Liver (tissue), 9 donors: Measurements from ENCODE around the gene COX8A. TPM values are rescaled to one million over a fixed set of nuclear protein-coding genes. Genes with fewer than 3 reads are reported as not detected.

Experiments used
- DNase-seq: peaks from one replicate; pipeline ENCODE4 v3.0.0-alpha.2; 2017; ENCODE audit warnings: low spot score
- H3K27ac ChIP-seq, 2 donors: one replicate each; pipeline ENCODE4 v1.7.0; 2013; ENCODE audit warnings: inconsistent platforms in 2 of 2, low read length in 2 of 2, control low read depth in 1 of 2, low read depth in 1 of 2, mild to moderate bottlenecking in 1 of 2
- H3K27me3 ChIP-seq, 4 donors: one replicate each; pipeline versions ENCODE4 v1.6.1 to v1.7.0; 2013; ENCODE audit warnings: low read length in 3 of 4, inconsistent platforms in 1 of 4, mild to moderate bottlenecking in 1 of 4, moderate library complexity in 1 of 4; ENCODE audit not compliant: control insufficient read depth in 4 of 4, insufficient read depth in 4 of 4
- H3K36me3 ChIP-seq, 4 donors: one replicate each; pipeline versions ENCODE4 v1.6.1 to v1.7.0; 2013; ENCODE audit warnings: low read length in 3 of 4, mild to moderate bottlenecking in 3 of 4, low read depth in 1 of 4, moderate library complexity in 1 of 4; ENCODE audit not compliant: control insufficient read depth in 4 of 4, insufficient read depth in 3 of 4
- H3K4me1 ChIP-seq, 4 donors: one replicate each; pipeline versions ENCODE4 v1.6.1 to v1.7.0; 2013; ENCODE audit warnings: low read length in 3 of 4, mild to moderate bottlenecking in 3 of 4, moderate library complexity in 1 of 4; ENCODE audit not compliant: control insufficient read depth in 4 of 4, insufficient read depth in 4 of 4
- H3K4me3 ChIP-seq, 3 donors: one replicate each; pipeline versions ENCODE4 v1.6.1 to v1.7.0; 2013; ENCODE audit warnings: low read length in 3 of 3, control low read depth in 1 of 3, low read depth in 1 of 3, mild to moderate bottlenecking in 1 of 3
- H3K9ac ChIP-seq, 2 donors: one replicate each; pipeline ENCODE4 v1.7.0; 2013; ENCODE audit warnings: low read length in 2 of 2, mild to moderate bottlenecking in 2 of 2, moderate library complexity in 2 of 2, control low read depth in 1 of 2, low read depth in 1 of 2
- H3K9me3 ChIP-seq, 4 donors: one replicate each; pipeline versions ENCODE4 v1.6.1 to v1.7.0; 2013; ENCODE audit warnings: low read length in 3 of 4; ENCODE audit not compliant: control insufficient read depth in 4 of 4
- CTCF ChIP-seq: fragments of 150-350 bp; IDR thresholded peaks from 2 replicates; pipeline ENCODE4 v1.5.1; 2017; ENCODE audit warnings: improper control_type of control experiment, low read depth, low read length; ENCODE audit not compliant: missing input control
- EGR1 ChIP-seq, 2 donors: IDR thresholded peaks; 2 replicates each; pipeline ENCODE4 v1.6.1; 2016 to 2018; ENCODE audit warnings: antibody characterized with exemption in 2 of 2, low read depth in 2 of 2
- FOXA1 ChIP-seq: IDR thresholded peaks from 2 replicates; pipeline ENCODE4 v1.6.1; 2016; ENCODE audit warnings: antibody characterized with exemption
- FOXA2 ChIP-seq: IDR thresholded peaks from 2 replicates; pipeline ENCODE4 v1.6.1; 2016; ENCODE audit warnings: antibody characterized with exemption
- GABPA ChIP-seq, 2 donors: IDR thresholded peaks in 1 of 2; conservative IDR thresholded peaks in 1 of 2; 2 replicates each; pipeline ENCODE4 v1.6.1; 2016; ENCODE audit warnings: antibody characterized with exemption in 2 of 2, mild to moderate bottlenecking in 1 of 2, moderate library complexity in 1 of 2
- HNF4A ChIP-seq, 2 donors: conservative IDR thresholded peaks; 2 replicates each; pipeline ENCODE4 v1.6.1; 2016; ENCODE audit warnings: antibody characterized with exemption in 2 of 2, mild to moderate bottlenecking in 2 of 2
- HNF4G ChIP-seq: IDR thresholded peaks from 2 replicates; pipeline ENCODE4 v1.6.1; 2016; ENCODE audit warnings: antibody characterized with exemption
- JUND ChIP-seq, 2 donors: IDR thresholded peaks; 2 replicates each; pipeline ENCODE4 v1.6.1; 2016; ENCODE audit warnings: antibody characterized with exemption in 2 of 2
- MAX ChIP-seq: IDR thresholded peaks from 2 replicates; pipeline ENCODE4 v1.6.1; 2016; ENCODE audit warnings: antibody characterized with exemption
- NR2F2 ChIP-seq: IDR thresholded peaks from 2 replicates; pipeline ENCODE4 v1.6.1; 2016; ENCODE audit warnings: antibody characterized with exemption
- RAD21 ChIP-seq, 2 donors: IDR thresholded peaks; 2 replicates each; pipeline ENCODE4 v1.6.1; 2016; ENCODE audit warnings: antibody characterized with exemption in 2 of 2, mild to moderate bottlenecking in 2 of 2
- REST ChIP-seq: IDR thresholded peaks from 2 replicates; pipeline ENCODE4 v1.6.1; 2016; ENCODE audit warnings: antibody characterized with exemption, mild to moderate bottlenecking
- RXRA ChIP-seq, 2 donors: IDR thresholded peaks; 2 replicates each; pipeline ENCODE4 v1.6.1; 2017 to 2018; ENCODE audit warnings: antibody characterized with exemption in 2 of 2, mild to moderate bottlenecking in 1 of 2
- SP1 ChIP-seq: IDR thresholded peaks from 2 replicates; pipeline ENCODE4 v1.6.1; 2018; ENCODE audit warnings: antibody characterized with exemption, mild to moderate bottlenecking
- TAF1 ChIP-seq: conservative IDR thresholded peaks from 2 replicates; pipeline ENCODE4 v1.6.1; 2016; ENCODE audit warnings: antibody characterized with exemption, mild to moderate bottlenecking
- ZBTB33 ChIP-seq: IDR thresholded peaks from 2 replicates; pipeline ENCODE4 v1.6.1; 2016; ENCODE audit warnings: antibody characterized with exemption
- whole genome bisulfite sequencing: extraction: QIAGEN DNeasy Blood & Tissue Kit; methylation state at CpG from one replicate; pipeline ENCODE4 v1.1.7; 2013; 5-methylcytosine and 5-hydroxymethylcytosine counted together
- polyA plus RNA-seq, 2 donors: library from polyadenylated mRNA; stranded (reverse) in 1 of 2; unstranded in 1 of 2; fragments of 200-250 nt in 1 of 2; fragments of >200 nt in 1 of 2; fragmentation: Nextera tagmentation in 1 of 2; extraction: Ambion mirVana in 1 of 2; gene quantifications; one replicate each; pipeline versions ENCODE4 v1.2.1 to v1.2.3, GENCODE V29; 2013 to 2015
- total RNA-seq, 2 donors: library from RNA; depleted of rRNA; stranded (reverse); fragments of >200 nt; gene quantifications; one replicate each; pipeline ENCODE4 v1.2.3, GENCODE V29; 2014
- donor health status: healthy.
- donor health status: healthy.
- donor health status: healthy.
- donor health status: healthy.
- donor health status: healthy.

COX8A gene
- total and polyA plus RNA-seq, 4 donors = 250 to 586 (median 363) TPM

- DNase-seq = no peak
- H3K4me3 ChIP-seq = no peak overlapping the region
- no peaks in the 10 kb centered on the region for H3K9me3 ChIP-seq
- WGBS = 95% methylated on average over 5 of the region's 5 CpGs
- no peak overlapping the region for H3K9ac ChIP-seq
- TF ChIP-seq RAD21 (IDR thresholded peaks at IDR 0.05) = no peak
- no peak for TF ChIP-seq FOXA1
- no peak for TF ChIP-seq SP1
- TF ChIP-seq NR2F2 = no peak
- TF ChIP-seq CTCF = no peak
- no peak for TF ChIP-seq TAF1
- TF ChIP-seq JUND (IDR thresholded peaks at IDR 0.05) = no peak
- TF ChIP-seq REST = no peak
- TF ChIP-seq HNF4G = no peak
- no peak for TF ChIP-seq MAX
- TF ChIP-seq ZBTB33 = no peak
- H3K27me3 ChIP-seq = no peaks in the 10 kb centered on the region
- H3K4me1 ChIP-seq = no peaks in the 10 kb centered on the region
- no peaks in the 10 kb centered on the region for H3K36me3 ChIP-seq
- no peak overlapping the region for H3K27ac ChIP-seq
Measured at GRCh38 chr11:63929616-63930015, 44.8 kb upstream of the COX8A start.

GRCh38 chr11:63931045-63931444, 43.4 kb upstream of the COX8A start:
- Histone ChIP-seq H3K9me3 (no peaks in the 10 kb centered on the region), H3K4me3 (no peak overlapping the region), H3K27me3 (no peaks in the 10 kb centered on the region), H3K36me3 (no peaks in the 10 kb centered on the region), H3K27ac (no peak overlapping the region), H3K4me1 (no peaks in the 10 kb centered on the region), H3K9ac (no peak overlapping the region)
- DNase-seq = no peak
- 79% methylated on average over 6 of the region's 6 CpGs for WGBS
- no peak for TF ChIP-seq HNF4A (conservative IDR thresholded peaks at IDR 0.05)
- TF ChIP-seq CTCF = no peak
- no peak for TF ChIP-seq SP1
- TF ChIP-seq FOXA2 = no peak
- TF ChIP-seq GABPA (IDR thresholded peaks at IDR 0.05 in 1 of 2, conservative IDR thresholded peaks at IDR 0.05 in 1 of 2) = no peak
- TF ChIP-seq EGR1 (IDR thresholded peaks at IDR 0.05; ENCODE audit: low read depth in 2 of 2) = no peak
- no peak for TF ChIP-seq JUND (IDR thresholded peaks at IDR 0.05)
- no peak for TF ChIP-seq RXRA (IDR thresholded peaks at IDR 0.05)
